Effector CD8-positive, alpha-beta T cell (primary cell): ENCODE data around the gene TTC7B.

ENCODE experiments used
- DNase-seq: peaks from one replicate; lab custom pipeline; 2025; lab: John Stamatoyannopoulos, UW

The TTC7B gene

DNA sequence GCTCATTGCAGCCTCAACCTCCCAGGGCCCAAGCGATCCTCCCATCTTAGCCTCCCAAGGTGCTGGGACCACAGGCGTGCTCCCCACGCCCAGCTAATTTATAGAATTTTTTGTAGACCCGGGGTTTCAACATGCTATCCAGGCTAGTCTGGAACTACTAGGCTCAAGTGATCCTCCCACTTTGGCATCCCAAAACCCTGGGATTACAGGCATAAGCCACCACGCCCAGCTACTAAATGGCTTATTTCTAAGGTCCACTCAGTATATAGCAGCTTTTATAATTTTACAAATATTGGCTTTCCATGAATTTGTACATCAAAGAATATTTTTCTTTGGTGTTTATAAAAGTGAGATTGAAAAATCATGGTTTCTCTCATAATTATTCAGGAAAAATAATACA lies 167.8 kb downstream of the TTC7B start:
- DNase-seq, result no peak

DNA sequence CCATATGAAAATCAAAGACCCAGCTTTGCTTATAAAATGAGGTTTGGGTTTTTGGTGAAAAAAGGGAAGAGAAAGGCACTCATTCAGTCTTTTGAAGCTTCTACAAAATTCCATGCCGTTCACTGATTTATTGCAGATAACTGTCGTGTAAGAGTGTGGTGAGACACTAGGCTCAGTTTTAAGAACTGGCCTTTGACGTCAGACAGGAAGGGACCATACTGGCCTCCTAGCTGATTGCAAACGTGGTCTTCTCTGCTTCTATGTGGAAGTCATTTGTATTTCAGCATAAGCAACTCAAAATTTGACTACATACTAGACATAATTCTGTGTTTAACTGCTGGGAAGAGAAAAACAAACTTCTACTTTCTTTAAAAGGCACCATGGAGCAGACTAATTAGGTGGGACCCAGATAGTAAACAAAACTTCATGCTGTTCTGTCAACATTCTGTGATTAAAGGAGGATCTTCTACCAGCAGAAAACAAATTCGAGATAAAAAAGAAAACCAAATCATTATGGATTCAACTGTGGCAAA lies 168.7 kb downstream of the TTC7B start:
- no peak for DNase-seq

DNA sequence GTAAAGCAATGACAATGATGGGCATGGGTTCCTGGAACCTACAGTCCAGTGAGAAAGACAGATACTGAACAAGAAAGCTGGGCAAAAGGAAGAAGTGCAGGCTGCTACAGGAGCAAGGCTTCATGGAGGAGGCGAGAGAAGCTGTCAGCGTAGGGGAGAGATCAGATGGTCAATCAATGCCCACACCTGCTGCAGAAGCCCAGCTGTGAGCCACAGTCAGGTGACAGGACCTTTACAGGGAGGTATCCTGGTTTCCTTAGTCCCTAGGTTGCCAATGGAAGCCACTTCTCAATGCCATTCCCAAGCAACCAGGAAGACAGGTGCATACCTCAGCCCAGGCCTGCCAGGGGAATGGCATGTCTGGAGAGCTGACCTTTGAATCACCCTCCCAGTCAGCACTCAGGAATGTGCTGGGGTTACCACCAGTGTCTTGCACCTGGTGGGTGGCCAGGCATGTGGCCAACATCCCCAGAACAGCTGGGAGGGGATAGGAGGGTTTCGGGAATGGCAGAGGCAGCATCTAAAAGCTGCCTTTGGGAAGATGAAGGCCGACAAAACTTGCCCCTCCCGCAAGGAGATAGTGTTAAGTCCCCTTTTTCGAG lies 170.3 kb downstream of the TTC7B start:
- DNase-seq, result no peak

DNA sequence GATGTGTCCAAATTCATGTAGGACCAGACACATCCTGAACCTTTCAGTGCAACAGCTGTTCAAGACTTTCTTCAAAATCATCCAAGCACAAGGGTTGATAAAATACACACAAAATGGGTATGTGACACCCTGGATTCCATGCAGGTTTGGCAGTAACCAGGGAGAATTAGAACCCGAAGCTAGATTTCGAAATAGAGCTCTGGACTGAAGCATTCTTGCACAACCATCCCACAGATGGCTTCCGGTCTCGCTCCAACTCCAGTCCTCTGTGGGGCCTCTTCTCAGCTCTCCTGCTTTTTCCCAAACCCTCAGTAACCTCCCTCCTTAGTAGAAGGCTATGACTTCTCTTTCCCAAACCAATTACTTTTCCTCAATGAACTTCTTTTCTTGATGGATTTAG lies 171.3 kb downstream of the TTC7B start:
- DNase-seq, result no peak

DNA sequence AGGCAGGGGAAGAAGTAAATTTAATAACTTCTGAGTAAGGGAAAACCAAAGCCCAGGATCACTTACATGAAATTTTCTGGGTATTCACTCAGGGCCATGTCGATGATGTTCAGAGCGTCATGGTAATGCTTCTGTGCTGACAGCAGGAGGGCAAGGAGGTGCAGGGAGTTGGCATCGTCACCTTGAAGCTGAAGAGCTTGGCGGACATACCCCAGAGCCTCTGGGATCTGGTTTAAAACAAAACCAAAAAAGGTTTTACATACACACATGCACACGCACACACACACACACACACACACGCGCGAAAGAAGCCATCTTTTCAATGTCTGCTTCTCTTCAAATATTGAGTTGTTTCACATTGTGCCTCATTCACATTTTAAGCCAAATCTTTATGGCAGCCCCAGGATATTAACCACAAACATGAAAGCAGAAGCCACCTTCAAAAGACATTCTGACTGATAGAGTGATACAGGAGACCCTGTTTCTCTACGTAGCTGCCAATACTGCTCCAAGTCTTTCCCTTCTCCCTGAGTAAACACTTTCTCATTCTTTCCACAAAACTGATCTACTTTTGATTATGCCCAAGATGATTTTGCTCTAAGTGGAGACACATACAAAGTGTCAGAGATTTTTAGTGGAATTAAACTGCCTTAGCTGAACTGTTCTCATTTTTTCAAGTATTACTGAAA lies 172.1 kb downstream of the TTC7B start:
- DNase-seq, result no peak

DNA sequence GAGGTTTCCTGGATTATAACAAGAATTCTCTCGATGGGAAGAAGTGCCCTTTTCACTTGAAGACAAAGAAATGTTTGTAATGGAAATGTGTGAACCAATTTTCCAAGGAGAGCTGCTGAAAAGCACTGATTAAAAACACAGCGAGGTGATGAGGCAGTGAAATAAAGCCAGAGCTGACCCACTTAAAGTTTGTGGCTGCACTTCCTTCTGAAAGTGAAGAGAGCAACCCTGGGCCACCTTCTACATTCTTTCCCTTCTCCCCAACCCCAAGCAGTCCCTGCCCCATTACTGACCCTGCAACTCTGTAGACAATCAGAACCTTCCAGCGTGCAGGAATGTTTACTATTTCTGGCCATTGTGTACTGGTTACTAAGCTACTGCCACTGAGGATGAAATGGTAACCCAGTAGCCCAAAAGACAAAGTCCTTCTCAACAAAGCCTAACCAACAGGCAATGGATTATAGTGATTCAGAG lies 173.9 kb downstream of the TTC7B start:
- DNase-seq, result no peak

DNA sequence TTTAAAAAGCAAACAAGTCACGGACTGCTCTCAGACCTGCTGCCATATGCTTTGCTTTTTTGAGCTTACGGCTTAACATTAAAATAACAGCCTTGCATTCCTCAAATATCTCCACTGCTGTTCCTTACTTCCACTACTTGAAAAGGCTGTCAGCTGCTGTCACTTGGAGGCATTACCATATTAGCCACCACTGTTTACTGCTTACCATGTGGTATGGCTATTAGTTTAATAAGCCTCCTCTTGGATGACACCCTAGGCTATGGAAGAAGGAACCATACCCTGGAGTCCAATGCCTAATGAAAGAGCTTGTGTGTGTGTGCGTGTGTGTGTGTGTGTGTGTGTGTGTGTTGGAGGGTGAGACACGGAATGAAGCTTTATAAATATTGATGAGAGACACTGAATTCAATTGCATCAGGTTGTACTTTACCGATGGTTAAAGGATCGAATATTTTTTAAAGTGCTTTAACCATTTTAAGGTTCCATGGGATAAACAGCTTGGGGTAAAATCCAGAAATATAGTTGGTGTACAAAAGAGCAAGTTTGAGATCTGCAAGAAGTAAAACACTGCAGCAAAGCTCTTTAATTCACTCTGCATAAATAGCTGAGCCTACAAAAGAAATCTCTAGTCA lies 174.5 kb downstream of the TTC7B start:
- no peak for DNase-seq

DNA sequence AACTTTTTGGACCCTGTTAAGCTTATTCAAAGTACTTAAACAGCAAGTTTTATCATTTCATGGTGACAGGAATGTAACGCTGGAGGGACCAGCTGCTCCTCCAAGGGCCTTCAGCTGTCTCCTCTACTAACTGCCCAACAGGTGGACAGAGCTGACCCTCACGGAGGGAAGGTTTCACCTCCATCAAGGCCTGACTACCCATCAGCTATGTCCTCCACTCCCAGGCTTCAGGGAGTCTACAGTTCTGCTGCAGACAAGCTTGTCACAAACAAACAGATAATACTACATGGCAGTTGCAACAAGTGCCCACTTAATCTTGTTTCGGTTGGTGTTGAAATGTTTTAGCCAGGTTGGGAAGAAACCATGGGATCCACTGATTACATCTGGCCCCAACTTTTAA lies 175.1 kb downstream of the TTC7B start:
- DNase-seq, result no peak

DNA sequence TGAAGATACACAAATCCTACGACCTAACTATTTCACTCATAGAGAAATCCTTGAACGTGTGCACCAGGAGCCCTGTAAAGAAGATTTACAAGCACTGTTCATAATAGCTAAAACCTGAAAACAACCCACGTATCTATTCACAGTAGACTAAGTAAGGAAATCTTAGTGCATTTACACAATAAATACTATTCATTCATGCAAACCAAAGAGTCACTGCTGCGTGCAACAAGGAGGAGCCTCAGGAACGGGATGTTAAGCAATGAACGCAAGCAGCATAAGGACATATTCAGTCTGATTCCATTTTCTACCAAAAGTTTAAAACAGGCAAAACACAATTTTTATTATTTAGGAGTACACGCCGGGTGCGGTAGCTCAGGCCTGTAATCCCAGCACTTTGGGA lies 176.6 kb downstream of the TTC7B start:
- DNase-seq, result no peak

DNA sequence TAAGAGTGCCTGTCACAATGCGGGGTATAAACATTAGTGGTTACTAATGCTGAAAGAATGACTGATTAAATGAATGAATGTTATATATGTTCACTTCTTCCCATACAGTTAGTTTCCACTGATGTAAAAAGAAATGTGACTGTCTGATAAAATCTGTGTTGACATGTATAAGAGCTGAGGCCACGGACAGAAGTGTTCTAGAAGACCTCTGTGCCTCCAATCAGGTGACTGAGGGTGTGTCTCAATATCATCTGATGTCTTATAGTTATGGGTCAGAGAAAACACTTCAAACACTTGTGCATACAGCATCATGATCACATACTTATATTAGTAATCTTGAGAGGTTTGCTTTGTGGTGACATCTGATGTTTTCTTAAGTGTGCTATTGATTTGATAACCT lies 183.4 kb downstream of the TTC7B start:
- no peak for DNase-seq

DNA sequence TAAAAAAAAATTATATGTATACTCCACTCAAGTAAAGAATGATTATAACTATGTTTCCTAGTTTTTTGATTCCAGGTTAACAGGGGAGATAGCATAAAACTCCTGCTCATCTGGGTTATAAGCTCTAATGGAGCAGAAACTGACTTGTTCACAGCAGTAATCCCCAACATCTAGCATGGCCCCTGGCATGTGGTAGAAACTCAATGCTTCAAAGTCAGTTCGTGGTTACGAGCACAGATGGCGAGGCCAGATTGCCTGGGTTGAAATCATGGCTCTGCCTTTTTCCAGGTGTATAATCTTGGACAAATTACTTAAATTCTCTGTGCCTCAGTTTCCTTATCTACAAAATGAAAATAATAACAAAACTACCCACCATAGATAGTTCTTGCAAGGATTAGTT lies 183.8 kb downstream of the TTC7B start:
- DNase-seq, result no peak

DNA sequence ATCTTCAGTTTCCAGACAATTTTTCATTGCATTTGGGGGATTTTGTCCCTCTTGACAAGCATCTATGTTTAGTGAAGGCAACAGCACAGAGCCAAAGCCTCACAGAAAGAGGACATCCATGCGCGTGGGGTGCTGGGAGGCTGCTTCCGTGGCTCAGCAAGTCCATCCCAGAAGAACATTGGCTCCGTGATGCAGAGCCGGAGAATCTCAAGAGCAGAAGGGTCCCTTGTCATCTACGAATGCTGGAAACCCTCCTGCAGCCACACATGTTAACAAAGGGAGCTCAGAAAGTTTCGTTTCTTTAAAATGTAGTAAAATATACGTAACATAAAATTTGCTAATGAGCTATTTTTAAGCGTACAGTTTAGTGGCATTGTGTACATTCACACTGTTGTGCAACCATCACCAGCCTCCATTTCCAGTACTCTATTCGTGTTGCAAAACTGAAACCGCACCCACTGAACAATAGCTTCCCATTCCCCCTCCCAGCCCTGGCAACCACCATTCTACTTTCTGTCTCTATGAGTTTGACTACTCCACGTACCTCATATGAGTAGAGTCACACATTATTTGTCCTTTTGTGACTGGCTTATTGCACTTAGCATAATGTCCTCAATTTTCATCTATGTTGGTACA lies 185.9 kb downstream of the TTC7B start:
- no peak for DNase-seq

DNA sequence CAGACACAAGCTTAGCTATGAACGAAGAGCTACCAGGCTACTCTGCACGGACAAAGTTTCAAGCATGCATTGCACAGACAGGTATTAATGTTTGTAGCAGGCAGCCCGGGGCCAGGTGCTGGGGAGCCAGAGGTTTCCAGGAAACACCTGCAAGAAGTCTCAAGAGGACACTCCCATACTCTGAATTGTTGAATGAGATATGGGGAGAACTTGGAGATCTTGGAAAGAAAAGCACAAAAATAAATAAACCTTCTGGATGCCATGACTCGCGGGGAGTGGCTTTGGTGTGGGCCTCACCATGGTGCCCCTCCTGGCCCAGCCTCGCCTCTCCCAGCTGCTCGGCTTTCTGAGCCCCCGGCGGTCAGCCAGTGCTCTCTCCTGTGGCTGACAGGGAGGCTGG lies 186.8 kb downstream of the TTC7B start:
- no peak for DNase-seq

DNA sequence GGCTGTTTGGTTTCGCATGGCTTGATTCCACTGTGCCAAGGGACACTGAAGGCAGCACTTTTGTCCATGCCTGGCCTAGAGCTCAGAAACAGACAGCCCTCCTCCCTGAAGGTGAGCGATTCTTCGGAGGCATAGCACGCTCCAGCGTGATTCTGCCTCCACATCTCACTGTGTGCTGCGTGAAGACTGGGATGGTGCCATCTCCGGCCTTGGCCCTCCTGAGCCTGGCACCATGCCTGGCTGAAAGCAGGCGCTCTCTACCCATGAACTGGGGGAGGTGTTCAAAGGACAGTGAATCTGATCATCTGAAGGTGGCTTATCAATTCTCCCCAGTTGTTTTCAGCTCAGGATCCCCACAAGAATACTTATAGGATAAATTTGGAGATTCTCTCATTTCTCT lies 187.4 kb downstream of the TTC7B start:
- no peak for DNase-seq

DNA sequence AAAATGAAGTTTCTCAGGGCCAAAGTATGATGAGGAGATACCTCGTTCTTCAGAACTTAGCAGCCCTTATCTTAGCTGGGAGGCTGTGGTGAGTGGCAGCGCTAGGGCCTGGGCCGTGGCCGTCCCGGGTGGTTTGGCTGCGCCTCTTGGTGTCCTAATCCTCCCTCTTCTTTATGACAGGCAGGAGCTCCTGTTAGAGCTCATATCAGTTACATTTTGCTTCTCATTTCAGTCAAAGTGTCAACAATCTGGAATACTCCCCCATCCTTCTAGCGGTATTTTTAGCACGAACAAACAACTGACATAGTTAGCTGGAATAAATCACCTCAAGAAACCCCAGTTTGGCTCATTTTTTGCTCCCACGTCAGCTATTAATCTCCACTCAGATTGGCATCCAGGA lies 188.8 kb downstream of the TTC7B start:
- DNase-seq, result no peak

DNA sequence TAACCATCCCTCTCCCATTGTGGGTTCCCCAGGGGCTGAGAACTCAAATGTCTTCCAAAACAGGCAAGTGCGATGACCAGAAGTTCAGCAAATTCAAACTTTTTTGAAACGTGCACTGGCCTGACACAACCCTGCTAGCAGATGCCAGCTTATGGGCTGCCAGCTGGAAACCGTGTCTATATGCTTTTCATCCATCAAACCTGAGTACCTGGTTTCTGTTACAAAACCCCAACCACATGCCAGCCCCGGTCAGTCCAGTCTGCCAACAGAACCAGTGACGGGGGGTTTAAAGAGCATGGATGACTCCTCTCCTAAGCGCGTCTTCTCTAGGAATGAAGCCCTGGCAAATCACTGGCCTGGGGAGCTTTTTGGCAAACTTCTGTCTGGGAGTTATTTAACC lies 189.7 kb downstream of the TTC7B start:
- no peak for DNase-seq

DNA sequence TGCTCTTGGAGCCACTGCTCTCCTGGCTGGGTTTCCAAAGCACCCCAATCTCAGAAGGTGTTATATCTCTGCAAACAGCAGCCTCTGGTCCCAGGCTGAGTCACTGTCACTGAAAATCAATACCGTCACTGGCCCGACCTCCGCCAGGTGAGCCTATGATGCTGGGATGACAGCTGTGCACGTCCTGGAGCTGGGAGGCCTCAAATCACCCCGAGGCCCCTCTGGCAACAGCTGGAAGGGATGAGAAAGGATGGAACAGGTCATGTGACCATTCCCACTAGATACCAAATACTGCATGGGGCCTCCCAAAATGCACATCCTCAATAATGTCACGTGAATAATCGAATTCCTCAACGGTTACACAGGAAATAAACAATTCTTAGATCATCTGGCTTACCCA lies 190.8 kb downstream of the TTC7B start:
- no peak for DNase-seq

DNA sequence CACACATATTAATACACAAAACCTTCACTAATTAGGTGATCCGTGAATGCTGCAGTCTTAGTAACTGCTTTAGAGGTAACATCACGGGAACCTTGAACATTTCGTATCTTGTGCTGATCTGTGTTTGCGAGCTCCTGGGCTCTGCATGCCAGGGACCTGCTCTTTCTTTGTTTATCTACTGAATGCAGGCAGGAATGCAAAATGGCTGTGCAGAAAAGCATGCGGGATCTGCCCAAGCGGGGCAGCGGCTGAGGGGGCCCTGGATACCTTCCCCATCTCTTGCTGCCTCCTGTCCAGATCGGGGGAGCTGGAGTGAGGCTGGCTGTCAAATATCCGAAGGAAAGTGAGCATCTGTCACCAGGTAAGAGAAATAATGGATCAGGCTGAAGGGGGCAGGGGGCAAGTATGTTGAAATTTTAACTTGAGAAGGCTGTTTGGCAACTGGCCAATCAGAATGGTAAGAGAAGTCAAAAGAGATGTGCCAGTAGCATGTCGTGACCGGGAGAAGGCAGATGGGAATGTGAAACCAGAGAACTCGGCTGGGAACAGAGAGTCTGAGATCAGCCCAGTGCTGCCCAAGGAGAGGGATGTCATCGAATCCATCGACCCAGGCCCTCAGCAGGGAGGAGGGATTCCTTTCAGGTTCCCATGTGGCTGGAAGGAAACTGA lies 191.4 kb downstream of the TTC7B start:
- no peak for DNase-seq

DNA sequence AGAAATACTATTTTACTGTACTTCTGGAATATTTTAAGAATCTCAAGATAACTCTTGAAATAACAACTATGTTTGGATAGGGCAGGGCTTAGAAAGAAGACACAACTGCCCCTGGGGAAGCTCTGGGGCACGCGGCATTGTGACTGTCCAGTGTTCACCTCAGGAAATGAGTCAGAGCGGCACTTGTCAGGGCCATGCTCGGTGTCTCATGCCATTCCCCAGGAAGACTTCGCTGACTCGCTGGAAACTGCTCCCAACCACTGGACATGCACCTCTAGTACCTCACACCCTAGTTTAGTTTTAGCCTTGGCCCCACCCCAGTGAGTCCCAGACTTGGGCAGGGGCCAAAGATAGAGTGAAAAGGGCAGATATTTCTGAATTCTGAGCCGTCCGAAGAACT lies 192.0 kb downstream of the TTC7B start:
- DNase-seq, result no peak

DNA sequence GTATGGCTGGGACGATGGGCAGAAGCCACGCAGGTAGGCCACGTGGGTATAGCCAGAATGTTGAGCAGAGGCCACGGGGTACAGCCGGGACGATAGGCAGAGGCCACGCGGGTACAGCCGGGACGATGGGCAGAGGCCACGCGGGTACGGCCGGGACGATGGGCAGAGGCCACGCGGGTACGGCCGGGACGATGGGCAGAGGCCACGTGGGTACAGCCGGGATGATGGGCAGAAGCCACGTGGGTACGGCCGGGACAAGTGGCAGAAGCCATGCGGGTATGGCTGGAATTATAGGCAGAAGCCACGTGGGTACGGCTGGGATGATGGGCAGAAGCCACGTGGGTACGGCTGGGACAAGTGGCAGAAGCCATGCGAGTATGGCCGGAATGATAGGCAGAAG lies 195.0 kb downstream of the TTC7B start:
- no peak for DNase-seq

DNA sequence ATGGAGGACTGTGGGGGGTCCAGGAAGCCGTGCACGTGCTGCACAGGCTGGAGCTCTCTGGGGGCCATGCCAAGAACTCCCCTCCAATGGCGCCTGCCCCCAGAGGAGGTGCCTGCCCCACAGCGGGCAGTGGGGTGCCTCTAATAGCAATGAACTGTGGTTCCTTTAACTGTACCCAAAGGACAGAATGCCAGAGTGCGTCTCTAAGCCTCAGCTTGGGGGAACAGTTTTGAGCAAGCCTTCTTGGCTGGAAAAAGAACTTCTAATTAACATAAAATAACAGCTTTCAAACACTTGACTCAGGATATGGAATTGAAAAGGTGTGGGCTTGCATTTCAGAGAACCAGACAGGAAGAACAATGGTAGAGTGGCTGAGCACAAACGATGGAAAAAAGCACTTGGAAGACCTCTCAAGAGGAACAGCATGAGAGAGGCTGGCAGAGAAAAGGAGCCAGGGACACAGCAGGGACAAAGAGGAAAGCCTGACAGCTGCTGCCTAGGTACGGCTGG lies 195.6 kb downstream of the TTC7B start:
- no peak for DNase-seq

DNA sequence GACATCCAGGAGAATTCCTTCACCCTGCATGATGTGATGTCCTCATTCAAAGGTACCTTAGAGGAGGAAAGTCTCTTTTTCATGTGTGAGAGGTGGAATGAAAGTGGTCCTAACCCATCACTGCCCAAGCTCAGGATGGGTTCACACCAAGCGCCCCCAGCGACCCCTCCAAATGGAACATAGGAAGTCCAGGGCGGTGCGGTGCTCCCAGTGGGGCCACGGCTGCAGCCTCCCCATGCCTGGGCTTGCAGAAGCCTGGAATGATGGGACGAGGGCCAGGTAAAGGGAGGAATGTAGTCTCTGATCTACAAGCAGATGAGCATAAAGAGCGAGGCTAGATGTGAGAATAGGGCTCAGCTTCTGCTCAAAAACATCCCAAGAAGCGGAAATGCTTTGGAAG lies 196.3 kb downstream of the TTC7B start:
- DNase-seq, result no peak
